Muscle layer of colon (tissue), 2 donors: Measurements from ENCODE around the gene RNF145.
"Not testable (repeated sequence)": the region's sequence is repeated elsewhere in the genome, so short reads cannot be mapped to it uniquely, and the experiment has no call there.

ENCODE experiments used
- H3K27ac ChIP-seq: one replicate; pipeline ENCODE4 v1.7.0; 2013; ENCODE audit warnings: low read depth, mild to moderate bottlenecking, low read length, moderate library complexity
- H3K27me3 ChIP-seq, 2 donors: one replicate each; pipeline ENCODE4 v1.7.0; 2013; ENCODE audit warnings: low read length in 2 of 2, mild to moderate bottlenecking in 2 of 2; ENCODE audit not compliant: insufficient read depth in 2 of 2, control insufficient read depth in 1 of 2
- H3K36me3 ChIP-seq: one replicate; pipeline ENCODE4 v1.7.0; 2013; ENCODE audit warnings: mild to moderate bottlenecking, low read length; ENCODE audit not compliant: insufficient read depth
- H3K4me1 ChIP-seq: one replicate; pipeline ENCODE4 v1.7.0; 2013; ENCODE audit warnings: mild to moderate bottlenecking, low read length; ENCODE audit not compliant: insufficient read depth
- H3K4me3 ChIP-seq, 2 donors: one replicate each; pipeline ENCODE4 v1.7.0; 2013; ENCODE audit warnings: low read length in 2 of 2, low read depth in 1 of 2, mild to moderate bottlenecking in 1 of 2, moderate library complexity in 1 of 2
- H3K9ac ChIP-seq: one replicate; pipeline ENCODE4 v1.7.0; 2013; ENCODE audit warnings: low read length
- H3K9me3 ChIP-seq: one replicate; pipeline ENCODE4 v1.7.0; 2013; ENCODE audit warnings: mild to moderate bottlenecking, low read length
- donor health status: abdominal sarcoma.
- donor health status: Adenocarcinoma of cecum.

Gene RNF145

GRCh38 chr5:159170021-159170420 lies 39.3 kb downstream of the RNF145 start:
- no peaks in the 10 kb centered on the region for H3K27me3 ChIP-seq
- peaks cover 11% of the 10 kb centered on the region for H3K4me1 ChIP-seq
- H3K36me3 ChIP-seq: peaks cover 17% of the 10 kb centered on the region
- H3K27ac ChIP-seq: no peak overlapping the region
- no peak overlapping the region for H3K9ac ChIP-seq
- no peaks in the 10 kb centered on the region for H3K9me3 ChIP-seq
- H3K4me3 ChIP-seq: no peak overlapping the region

GRCh38 chr5:159166416-159166815 lies 42.9 kb downstream of the RNF145 start:
- Histone ChIP-seq H3K27ac (no peak overlapping the region), H3K4me3 (no peak overlapping the region), H3K9me3 (no peaks in the 10 kb centered on the region), H3K9ac (no peak overlapping the region), H3K4me1 (no peaks in the 10 kb centered on the region), H3K36me3 (peaks cover 13% of the 10 kb centered on the region), H3K27me3 (no peaks in the 10 kb centered on the region)

GRCh38 chr5:159163701-159164046 lies 45.7 kb downstream of the RNF145 start:
- no peaks in the 10 kb centered on the region for H3K4me1 ChIP-seq
- no peak overlapping the region for H3K27ac ChIP-seq
- H3K9me3 ChIP-seq: no peaks in the 10 kb centered on the region
- no peak overlapping the region for H3K9ac ChIP-seq
- H3K4me3 ChIP-seq: no peak overlapping the region
- H3K27me3 ChIP-seq: no peaks in the 10 kb centered on the region
- H3K36me3 ChIP-seq: peaks cover 28% of the 10 kb centered on the region

- Histone ChIP-seq H3K9ac (no peak overlapping the region), H3K36me3 (peaks cover 30% of the 10 kb centered on the region), H3K27ac (no peak overlapping the region)
Measured at GRCh38 chr5:159163027-159163700, 46.2 kb downstream of the RNF145 start.

GRCh38 chr5:159161361-159162214 lies 47.8 kb downstream of the RNF145 start:
- H3K36me3 ChIP-seq: peaks cover 39% of the 10 kb centered on the region
- no peaks in the 10 kb centered on the region for H3K9me3 ChIP-seq

More at GRCh38 chr5:159163027-159163700, 46.2 kb downstream of the RNF145 start:
- H3K4me1 ChIP-seq: no peaks in the 10 kb centered on the region
- no peaks in the 10 kb centered on the region for H3K9me3 ChIP-seq
- H3K4me3 ChIP-seq: no peak overlapping the region
- H3K27me3 ChIP-seq: no peaks in the 10 kb centered on the region

GRCh38 chr5:159158553-159159091 lies 50.7 kb downstream of the RNF145 start:
- not testable (repeated sequence) for H3K27me3 ChIP-seq, H3K4me3 ChIP-seq, H3K9ac ChIP-seq, H3K4me1 ChIP-seq, H3K9me3 ChIP-seq, H3K27ac ChIP-seq
- peaks cover 41% of the 10 kb centered on the region for H3K36me3 ChIP-seq

More at GRCh38 chr5:159161361-159162214, 47.8 kb downstream of the RNF145 start:
- H3K27me3 ChIP-seq: no peaks in the 10 kb centered on the region
- H3K9ac ChIP-seq: no peak overlapping the region
- H3K4me1 ChIP-seq: no peaks in the 10 kb centered on the region
- H3K27ac ChIP-seq: no peak overlapping the region
- H3K4me3 ChIP-seq: no peak overlapping the region

- Histone ChIP-seq H3K27me3 (no peaks in the 10 kb centered on the region), H3K36me3 (peaks cover 41% of the 10 kb centered on the region), H3K27ac (no peak overlapping the region), H3K9ac (no peak overlapping the region), H3K9me3 (no peaks in the 10 kb centered on the region), H3K4me1 (no peaks in the 10 kb centered on the region), H3K4me3 (no peak overlapping the region)
Measured at GRCh38 chr5:159157552-159157951, 51.8 kb downstream of the RNF145 start.

- peaks cover 41% of the 10 kb centered on the region for H3K36me3 ChIP-seq
Measured at GRCh38 chr5:159156426-159157238, 52.7 kb downstream of the RNF145 start.

GRCh38 chr5:159155960-159156359 lies 53.4 kb downstream of the RNF145 start:
- Histone ChIP-seq H3K36me3 (peaks cover 36% of the 10 kb centered on the region), H3K9ac (no peak overlapping the region), H3K9me3 (no peaks in the 10 kb centered on the region), H3K4me1 (no peaks in the 10 kb centered on the region), H3K27me3 (no peaks in the 10 kb centered on the region), H3K27ac (no peak overlapping the region), H3K4me3 (no peak overlapping the region)

More at GRCh38 chr5:159156426-159157238, 52.7 kb downstream of the RNF145 start:
- H3K27ac ChIP-seq: no peak overlapping the region
- H3K4me3 ChIP-seq: no peak overlapping the region
- no peak overlapping the region for H3K9ac ChIP-seq
- H3K9me3 ChIP-seq: no peaks in the 10 kb centered on the region
- H3K27me3 ChIP-seq: no peaks in the 10 kb centered on the region
- no peaks in the 10 kb centered on the region for H3K4me1 ChIP-seq

GRCh38 chr5:159152876-159153275 lies 56.5 kb downstream of the RNF145 start:
- Histone ChIP-seq H3K9ac (no peak overlapping the region), H3K27me3 (no peaks in the 10 kb centered on the region), H3K4me3 (no peak overlapping the region), H3K9me3 (no peaks in the 10 kb centered on the region), H3K27ac (no peak overlapping the region), H3K4me1 (no peaks in the 10 kb centered on the region), H3K36me3 (peaks cover 13% of the 10 kb centered on the region)

- H3K9ac ChIP-seq: no peak overlapping the region
- no peaks in the 10 kb centered on the region for H3K27me3 ChIP-seq
- H3K9me3 ChIP-seq: no peaks in the 10 kb centered on the region
- H3K4me1 ChIP-seq: no peaks in the 10 kb centered on the region
- no peak overlapping the region for H3K27ac ChIP-seq
- no peak overlapping the region for H3K4me3 ChIP-seq
- H3K36me3 ChIP-seq: no peaks in the 10 kb centered on the region
Measured at GRCh38 chr5:159149085-159149484, 60.3 kb downstream of the RNF145 start.
